A172 (cell line): ENCODE data around the gene NBEA. TPM values are rescaled to one million over a fixed set of nuclear protein-coding genes. Genes with fewer than 3 reads are reported as not detected.

Experiments
- DNase-seq: peaks from one replicate; pipeline ENCODE4 v3.0.0-alpha.2; 2015; ENCODE audit warnings: low spot score
- total RNA-seq: library from RNA; depleted of rRNA; stranded (reverse); fragments of >200 nt; shearing (Covaris generic); gene quantifications from 2 replicates; pipeline ENCODE4 v1.2.3, GENCODE V29; 2014

NBEA gene
- total RNA-seq, 1 experiment from 2014 or later, result 2.5 TPM

- DNase-seq, result peak; percentile 8
Observed at GRCh38 chr13:35474496-35475211, 532.6 kb downstream of the NBEA start.

- peak; percentile 39 for DNase-seq
Observed at GRCh38 chr13:35475212-35475959, 533.3 kb downstream of the NBEA start.

DNA sequence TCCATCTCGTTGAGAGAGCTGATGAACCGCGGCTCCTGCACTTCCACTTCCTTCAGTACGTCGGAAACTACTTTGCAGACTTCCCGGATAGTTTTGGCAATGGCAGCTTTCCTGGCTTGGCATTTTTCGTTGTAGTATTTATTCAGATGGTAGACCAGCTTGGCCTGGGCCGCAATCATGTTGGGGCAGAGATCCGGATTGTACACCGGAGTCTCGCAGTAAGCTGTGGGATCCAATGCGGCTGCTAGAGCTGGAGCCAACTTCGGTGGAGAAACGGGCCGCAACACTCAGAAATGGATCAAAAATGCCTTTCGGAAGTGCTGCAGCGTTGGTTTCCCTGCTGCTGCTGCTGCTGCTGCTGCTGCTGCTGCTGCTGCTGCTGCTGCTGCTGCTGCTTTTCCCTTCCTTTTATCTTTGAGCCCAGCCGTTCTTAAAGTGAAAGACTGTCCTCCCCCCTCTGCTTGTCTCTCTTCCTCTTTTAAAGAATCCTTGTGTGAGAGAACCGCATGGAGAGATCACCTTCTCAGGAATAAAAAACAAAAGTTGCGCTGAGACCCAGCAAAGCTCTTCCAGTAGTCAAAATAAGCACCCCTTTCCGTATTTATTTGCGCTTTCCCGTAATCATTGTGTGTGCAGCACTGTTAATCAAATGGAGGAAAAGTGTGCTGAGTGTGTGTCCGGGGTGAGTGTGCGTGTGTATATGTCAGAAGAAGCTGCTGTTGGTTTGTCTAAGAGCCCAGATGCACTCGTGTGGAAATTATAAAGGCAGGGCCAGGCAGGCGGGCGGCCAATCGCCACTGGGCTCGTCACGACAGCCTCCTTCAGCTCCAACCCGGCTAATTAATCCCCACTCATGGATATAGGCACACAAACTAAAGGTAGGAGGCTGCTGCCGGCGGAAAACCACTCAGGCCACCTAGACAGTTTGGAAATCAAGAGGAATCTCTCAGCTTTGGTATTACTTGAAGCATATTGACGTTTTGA is 534.2 kb downstream of the NBEA start, which contains the start of gene MAB21L1:
TSS of gene MAB21L1 (minus strand) at position 730 of the 984 bp plus-strand sequence. CDS start at position 179, 551 bp downstream.
- peak; percentile 45 for DNase-seq

- DNase-seq, result no peak
Observed at GRCh38 chr13:35477386-35477946, 535.4 kb downstream of the NBEA start.

DNA sequence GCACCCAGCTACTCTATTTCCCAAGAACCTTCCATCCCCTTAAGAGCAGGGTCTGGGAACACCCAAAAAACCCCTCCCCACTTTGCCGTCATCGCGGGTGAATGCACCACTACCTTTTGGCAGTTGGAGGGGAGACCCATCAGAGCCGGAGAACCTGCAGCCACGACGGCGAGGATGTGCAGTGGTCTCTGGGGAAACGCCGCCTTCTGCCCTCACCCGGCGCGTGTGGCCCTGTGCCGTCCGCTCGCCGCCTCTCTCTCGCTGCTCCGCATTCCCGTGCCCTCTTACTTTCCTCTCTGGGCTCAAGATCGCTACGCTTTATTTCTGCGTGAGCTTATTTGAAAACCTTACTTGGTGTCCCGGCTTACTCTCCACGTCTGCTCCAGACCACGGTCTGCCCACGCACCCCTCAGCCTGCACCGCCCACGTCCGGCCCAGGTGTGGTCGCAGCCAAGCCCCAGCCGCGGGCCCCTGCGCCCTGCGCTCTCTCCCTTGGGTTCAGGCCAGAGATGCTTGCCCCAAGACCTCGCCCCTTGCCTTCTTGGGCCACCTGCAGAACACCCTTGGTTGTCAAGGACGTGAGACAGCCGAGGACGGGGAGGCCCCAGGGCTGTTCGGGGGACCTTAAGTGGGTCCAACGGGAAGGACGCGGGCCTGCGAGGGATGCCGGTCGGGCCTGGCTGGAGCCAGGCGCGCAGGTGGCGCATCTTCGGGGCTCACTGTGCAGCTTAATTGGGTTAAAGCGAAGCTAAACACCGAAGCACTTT is 536.4 kb downstream of the NBEA start:
- DNase-seq, result no peak

- DNase-seq, result no peak
Observed at GRCh38 chr13:35479038-35479492, 537.0 kb downstream of the NBEA start.

DNA sequence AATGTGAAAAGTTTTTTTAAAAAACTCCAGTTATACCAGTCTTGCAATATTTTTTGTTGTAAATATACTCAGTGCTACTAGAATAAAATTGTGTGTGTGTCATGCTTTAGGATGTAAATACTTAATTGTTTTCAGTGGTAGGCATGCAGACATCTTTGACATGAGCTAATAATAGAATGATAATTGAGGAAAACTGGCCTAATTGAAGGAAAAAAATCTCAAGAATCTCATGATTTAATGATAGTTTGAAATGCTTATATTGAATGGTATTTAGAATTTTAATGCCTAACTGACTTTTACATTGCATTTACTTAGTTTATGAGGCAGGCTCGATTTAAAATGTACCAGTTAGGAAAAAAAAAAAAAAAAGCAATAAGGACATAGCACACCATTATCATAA is 537.6 kb downstream of the NBEA start:
- no peak for DNase-seq

- DNase-seq, result no peak
Observed at GRCh38 chr13:35480346-35480745, 538.3 kb downstream of the NBEA start.

DNA sequence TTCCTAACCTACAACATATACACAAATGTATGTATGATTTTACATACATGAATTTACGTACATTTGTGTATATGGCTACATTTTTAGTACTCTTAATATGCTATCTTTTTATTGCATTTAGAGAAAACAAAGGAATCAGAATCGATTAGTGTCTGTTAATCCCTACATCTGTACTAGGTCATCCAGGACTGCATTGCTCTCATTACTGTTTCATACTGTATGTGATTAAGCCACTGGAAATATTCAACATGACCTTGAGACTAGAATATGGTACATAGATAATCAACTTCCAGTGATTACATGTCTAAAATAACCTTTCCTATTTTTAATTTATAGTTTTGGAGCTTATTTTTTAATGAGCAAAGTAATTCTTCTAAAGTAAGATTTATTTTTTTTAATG is 539.7 kb downstream of the NBEA start:
- DNase-seq, result no peak

- no peak for DNase-seq
Observed at GRCh38 chr13:35482527-35482926, 540.5 kb downstream of the NBEA start.

DNA sequence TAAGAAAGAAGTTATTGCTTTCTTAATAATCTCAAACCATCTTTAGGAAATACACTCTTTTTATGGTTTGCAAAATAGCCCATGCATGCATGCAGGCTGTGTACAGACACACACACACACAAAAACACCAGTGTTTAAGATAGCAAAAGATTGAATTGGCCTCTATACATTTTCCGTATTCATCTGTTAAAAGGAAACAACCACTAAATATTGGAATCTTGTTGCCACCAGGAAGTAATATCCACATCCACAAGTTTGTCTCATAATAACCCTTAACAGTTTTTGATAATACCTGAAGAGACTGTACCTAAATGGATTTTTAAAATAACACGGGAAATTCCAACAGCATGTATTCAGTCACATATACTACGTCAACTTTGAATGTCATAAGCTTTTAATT is 541.7 kb downstream of the NBEA start:
- DNase-seq, result no peak

- no peak for DNase-seq
Observed at GRCh38 chr13:35484384-35484783, 542.3 kb downstream of the NBEA start.

DNA sequence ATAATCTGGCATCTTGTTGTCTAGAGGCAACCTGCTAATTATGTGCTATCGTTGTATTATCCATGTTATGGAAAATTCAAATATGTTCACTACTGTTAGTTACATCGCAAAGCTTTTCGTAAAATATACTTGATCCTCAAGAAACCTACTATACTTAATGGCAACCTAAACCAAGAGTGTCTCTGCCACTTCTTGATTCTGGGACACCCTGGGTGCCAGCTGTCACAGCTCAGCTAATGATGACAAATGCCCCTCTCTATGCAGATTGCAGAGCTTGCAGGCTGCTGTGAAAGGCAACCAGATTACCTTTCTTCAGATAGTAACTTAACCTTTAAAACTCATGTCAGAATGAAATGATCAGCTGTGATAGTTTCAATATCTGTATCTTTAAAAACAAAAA is 543.4 kb downstream of the NBEA start:
- no peak for DNase-seq

DNA sequence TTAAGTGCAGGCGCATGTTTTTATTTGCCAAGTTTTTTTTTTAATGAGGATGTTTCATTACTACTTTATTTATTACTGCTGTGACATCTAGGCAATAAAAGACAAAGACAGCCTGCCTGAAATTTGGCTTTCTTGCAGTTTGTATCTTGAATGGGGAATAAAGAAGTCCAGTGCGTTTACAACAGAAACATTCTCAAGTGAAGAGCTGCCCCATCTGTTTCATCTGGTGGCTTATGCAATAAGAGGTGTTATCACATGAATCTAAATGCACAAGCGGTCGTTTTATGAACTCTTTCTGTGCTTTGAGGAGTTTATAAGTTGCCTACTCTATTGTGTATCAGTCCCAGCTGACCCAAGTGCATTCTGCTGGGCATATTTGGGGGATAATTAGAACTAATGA is 547.0 kb downstream of the NBEA start:
- no peak for DNase-seq

DNA sequence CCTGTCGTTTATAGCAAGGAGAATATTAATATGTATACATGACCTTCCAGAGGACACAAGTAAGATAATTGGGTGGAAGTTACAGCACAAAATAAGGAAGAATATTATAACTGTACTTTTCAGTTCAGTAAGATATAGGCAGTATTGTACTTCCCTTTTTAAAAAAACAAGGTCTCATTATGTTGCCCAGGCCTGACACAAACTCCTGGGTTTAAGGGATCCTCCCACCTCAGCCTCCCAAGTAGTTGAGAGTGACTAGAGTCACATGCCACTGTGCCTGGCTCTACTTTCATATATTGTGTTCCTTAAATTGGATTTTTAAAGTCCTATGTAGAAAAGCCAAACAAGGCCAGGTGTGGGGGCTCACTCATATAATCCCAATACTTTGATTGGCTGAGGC is 553.9 kb downstream of the NBEA start:
- DNase-seq, result no peak

GRCh38 chr13:35496761-35497386 is 554.8 kb downstream of the NBEA start:
- no peak for DNase-seq

DNA sequence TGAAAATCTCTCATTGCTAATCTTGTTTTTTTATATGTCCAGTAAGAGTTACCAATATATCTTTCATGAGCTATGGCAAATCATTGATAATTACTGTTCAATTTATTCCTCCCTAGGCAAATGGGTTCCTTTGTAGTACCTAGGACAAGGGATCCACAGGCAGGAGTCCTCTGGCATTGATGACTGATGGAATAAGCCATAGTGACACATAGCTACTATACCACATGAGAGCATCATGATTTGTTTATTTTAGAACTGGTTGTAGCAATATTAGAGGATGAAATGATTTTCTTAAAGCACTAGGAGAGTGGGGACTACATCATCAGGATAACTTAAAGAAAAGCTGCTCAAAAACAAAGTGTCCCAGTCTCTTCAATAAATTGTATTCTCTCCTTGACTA is 556.2 kb downstream of the NBEA start:
- DNase-seq, result no peak

DNA sequence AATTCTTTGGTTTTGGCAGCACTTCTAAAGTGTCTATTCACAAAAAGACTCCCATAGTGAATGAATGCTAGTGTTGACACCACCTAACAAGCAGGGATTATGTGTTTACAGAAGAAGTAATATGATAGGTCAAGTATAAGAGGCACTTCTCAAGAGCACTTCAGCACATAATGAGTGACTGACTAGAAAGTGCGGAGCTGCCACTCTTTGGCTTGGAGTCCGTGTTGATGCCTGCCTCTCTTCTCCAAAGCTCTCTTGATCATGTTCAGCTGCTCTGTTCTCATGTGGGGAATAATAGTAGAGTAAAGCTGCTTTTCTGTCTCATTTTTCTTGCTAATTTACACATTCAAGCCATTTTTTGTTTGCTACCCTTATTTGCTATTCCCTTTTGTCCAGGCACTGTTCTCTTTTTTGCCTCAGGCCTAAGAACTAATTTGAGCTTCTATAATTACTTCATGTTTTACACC is 557.2 kb downstream of the NBEA start:
- DNase-seq, result no peak

DNA sequence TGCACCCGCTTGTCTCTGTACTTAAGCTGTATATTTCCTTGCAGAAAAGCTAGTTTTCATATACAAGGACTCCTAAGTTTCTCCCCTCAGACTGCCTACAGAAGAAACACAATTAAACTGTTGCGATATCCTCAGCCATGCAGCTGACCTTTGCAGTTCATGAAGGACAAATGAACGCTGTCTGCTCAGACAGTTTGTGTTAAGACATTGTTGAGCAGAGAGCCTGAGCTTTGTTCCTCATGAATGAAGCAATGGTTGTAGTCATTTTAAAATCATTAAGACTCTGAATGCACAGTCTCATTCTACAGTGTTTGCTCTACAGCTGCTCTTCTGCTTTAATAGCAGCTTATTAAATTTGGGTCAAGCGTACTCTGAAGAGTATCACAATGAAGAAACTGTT is 557.6 kb downstream of the NBEA start:
- no peak for DNase-seq

DNA sequence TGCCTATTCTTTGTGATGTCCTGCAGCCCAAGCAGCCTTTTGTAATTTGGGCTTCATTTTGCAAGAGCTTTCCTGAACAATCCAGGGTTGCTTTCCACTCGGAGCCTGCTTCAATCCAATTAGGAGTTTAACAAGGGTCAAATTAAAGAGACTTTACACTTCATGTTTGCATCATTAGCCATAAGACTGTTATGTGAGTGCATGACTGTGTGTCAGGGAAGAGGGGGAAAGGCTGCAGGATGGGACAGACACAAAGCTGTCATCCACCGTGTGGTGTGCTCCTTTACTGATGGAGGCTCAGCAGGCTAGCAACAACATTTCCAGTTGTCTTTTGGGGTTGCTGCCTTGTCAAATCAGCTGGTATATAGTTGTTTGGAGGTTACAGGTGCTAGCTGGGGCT is 558.1 kb downstream of the NBEA start:
- DNase-seq, result no peak
